OCI-LY1 (cell line): Measurements from ENCODE around the gene ZNF775.

ENCODE experiments used
- H2AFZ ChIP-seq: fragments of 200-600 bp; sonication (generic), shearing (Covaris generic); 2 replicates; pipeline ENCODE4 v1.6.0; 2014; ENCODE audit warnings: antibody characterized with exemption, mild to moderate bottlenecking, low read length
- H3F3A ChIP-seq: fragments of 200-600 bp; sonication (generic), shearing (Covaris generic); 2 replicates; pipeline ENCODE4 v1.6.0; 2014; ENCODE audit warnings: mild to moderate bottlenecking, antibody characterized with exemption, low read length, moderate library complexity; ENCODE audit not compliant: insufficient read depth
- H3K27ac ChIP-seq: fragments of 200-600 bp; sonication (generic); 2 replicates; pipeline ENCODE4 v1.5.1; 2014; ENCODE audit warnings: low read length, mixed run types, mild to moderate bottlenecking, low read depth; ENCODE audit not compliant: poor library complexity, severe bottlenecking
- H3K27me3 ChIP-seq: fragments of 200-600 bp; sonication (generic); 2 replicates; pipeline ENCODE4 v1.6.0; 2014; ENCODE audit warnings: antibody characterized with exemption, mild to moderate bottlenecking, low read length, moderate library complexity; ENCODE audit not compliant: insufficient read depth
- H3K36me3 ChIP-seq: fragments of 200-600 bp; sonication (generic); 2 replicates; pipeline ENCODE4 v1.6.1; 2014; ENCODE audit warnings: mild to moderate bottlenecking, antibody characterized with exemption, low read length, moderate library complexity, mixed read lengths; ENCODE audit not compliant: insufficient read depth
- H3K4me1 ChIP-seq: fragments of 200-600 bp; sonication (generic); 2 replicates; pipeline ENCODE4 v1.5.1; 2014; ENCODE audit warnings: mild to moderate bottlenecking, low read length, moderate library complexity; ENCODE audit not compliant: insufficient read depth, severe bottlenecking
- H3K4me2 ChIP-seq: fragments of 200-600 bp; sonication (generic), shearing (Covaris generic); 2 replicates; pipeline ENCODE4 v1.6.1; 2014; ENCODE audit warnings: low read length
- H3K4me3 ChIP-seq: fragments of 200-600 bp; sonication (generic); 2 replicates; pipeline ENCODE4 v1.5.1; 2014; ENCODE audit warnings: low read length, low read depth, mild to moderate bottlenecking, mixed read lengths; ENCODE audit not compliant: poor library complexity, severe bottlenecking
- H3K79me2 ChIP-seq: fragments of 200-600 bp; shearing (Covaris generic); 2 replicates; pipeline ENCODE4 v1.6.1; 2016; ENCODE audit warnings: mixed run types, low read length, mixed read lengths; ENCODE audit not compliant: insufficient read depth
- H3K9ac ChIP-seq: fragments of 200-600 bp; sonication (generic), shearing (Covaris generic); 2 replicates; pipeline ENCODE4 v1.6.1; 2014; ENCODE audit warnings: mild to moderate bottlenecking, low read length, mixed read lengths
- H3K9me2 ChIP-seq: fragments of 200-600 bp; sonication (generic), shearing (Covaris generic); 2 replicates; pipeline ENCODE4 v1.6.1; 2014; ENCODE audit warnings: low read depth, mild to moderate bottlenecking, low read length, mixed read lengths
- H3K9me3 ChIP-seq: fragments of 200-600 bp; shearing (Covaris generic); 2 replicates; pipeline ENCODE4 v1.6.1; 2014; ENCODE audit warnings: low read length, mixed read lengths
- H4K20me1 ChIP-seq: fragments of 200-600 bp; sonication (generic), shearing (Covaris generic); 2 replicates; pipeline ENCODE4 v1.6.0; 2016; ENCODE audit warnings: mild to moderate bottlenecking, low read length; ENCODE audit not compliant: insufficient read depth
- EZH2 ChIP-seq: fragments of 200-600 bp; sonication (generic), shearing (Covaris generic); IDR thresholded peaks from 2 replicates; pipeline ENCODE4 v1.8.0; 2017; ENCODE audit warnings: borderline replicate concordance, mixed run types, mild to moderate bottlenecking, antibody characterized with exemption, low read length, moderate library complexity, mixed read lengths
- TF ChIP-seq, protein P1 (sequence below): fragments of 200-600 bp; sonication (generic), shearing (Covaris generic); IDR thresholded peaks from 2 replicates; pipeline ENCODE4 v1.5.1; 2017; ENCODE audit warnings: mild to moderate bottlenecking, antibody characterized with exemption, low read length, moderate library complexity, mixed read lengths

The ZNF775 gene

DNA sequence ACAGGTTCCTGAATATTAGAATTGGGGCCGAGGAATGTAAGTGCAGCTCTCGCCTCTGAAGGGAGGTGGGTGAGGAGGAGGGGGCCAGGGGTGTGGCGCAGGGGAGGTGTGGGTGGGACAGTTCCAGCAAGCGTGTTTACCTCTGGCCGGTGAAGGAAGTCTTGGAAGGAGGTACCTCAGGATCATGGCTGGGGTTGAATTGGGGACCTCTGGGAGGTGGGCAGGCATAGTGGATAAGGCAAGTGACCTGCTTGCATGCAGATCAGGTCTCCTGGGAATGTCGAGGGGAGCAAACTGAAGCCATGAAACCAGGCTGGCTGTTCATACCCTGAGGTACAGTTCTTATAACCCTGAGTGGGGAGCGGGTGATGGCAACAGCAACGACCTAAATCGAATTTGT, 2.0 kb downstream of the ZNF775 start:
- no peak overlapping the region for H2AFZ ChIP-seq
- no peaks in the 10 kb centered on the region for H3K9me3 ChIP-seq
- no peaks in the 10 kb centered on the region for H3K9me2 ChIP-seq
- no peaks in the 10 kb centered on the region for H4K20me1 ChIP-seq
- peak overlapping the region; percentile 77; the same call in 1 of the 2 replicates for H3K4me2 ChIP-seq
- 0 out of 2 replicates have a peak, but pooled peaks cover 5% of the 10 kb centered on the region for H3F3A ChIP-seq
- no peak for TF ChIP-seq EZH2
- TF ChIP-seq, protein P1, sequence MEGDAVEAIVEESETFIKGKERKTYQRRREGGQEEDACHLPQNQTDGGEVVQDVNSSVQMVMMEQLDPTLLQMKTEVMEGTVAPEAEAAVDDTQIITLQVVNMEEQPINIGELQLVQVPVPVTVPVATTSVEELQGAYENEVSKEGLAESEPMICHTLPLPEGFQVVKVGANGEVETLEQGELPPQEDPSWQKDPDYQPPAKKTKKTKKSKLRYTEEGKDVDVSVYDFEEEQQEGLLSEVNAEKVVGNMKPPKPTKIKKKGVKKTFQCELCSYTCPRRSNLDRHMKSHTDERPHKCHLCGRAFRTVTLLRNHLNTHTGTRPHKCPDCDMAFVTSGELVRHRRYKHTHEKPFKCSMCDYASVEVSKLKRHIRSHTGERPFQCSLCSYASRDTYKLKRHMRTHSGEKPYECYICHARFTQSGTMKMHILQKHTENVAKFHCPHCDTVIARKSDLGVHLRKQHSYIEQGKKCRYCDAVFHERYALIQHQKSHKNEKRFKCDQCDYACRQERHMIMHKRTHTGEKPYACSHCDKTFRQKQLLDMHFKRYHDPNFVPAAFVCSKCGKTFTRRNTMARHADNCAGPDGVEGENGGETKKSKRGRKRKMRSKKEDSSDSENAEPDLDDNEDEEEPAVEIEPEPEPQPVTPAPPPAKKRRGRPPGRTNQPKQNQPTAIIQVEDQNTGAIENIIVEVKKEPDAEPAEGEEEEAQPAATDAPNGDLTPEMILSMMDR, result no peak
- H3K27me3 ChIP-seq, result no peaks in the 10 kb centered on the region
- no peaks in the 10 kb centered on the region for H3K36me3 ChIP-seq
- no peaks in the 10 kb centered on the region for H3K79me2 ChIP-seq
- peak overlapping the region; percentile 4 for H3K27ac ChIP-seq
- H3K9ac ChIP-seq, result no peak overlapping the region
- H3K4me3 ChIP-seq, result peak overlapping the region; percentile 79
- H3K4me1 ChIP-seq, result peaks cover 71% of the 10 kb centered on the region

DNA sequence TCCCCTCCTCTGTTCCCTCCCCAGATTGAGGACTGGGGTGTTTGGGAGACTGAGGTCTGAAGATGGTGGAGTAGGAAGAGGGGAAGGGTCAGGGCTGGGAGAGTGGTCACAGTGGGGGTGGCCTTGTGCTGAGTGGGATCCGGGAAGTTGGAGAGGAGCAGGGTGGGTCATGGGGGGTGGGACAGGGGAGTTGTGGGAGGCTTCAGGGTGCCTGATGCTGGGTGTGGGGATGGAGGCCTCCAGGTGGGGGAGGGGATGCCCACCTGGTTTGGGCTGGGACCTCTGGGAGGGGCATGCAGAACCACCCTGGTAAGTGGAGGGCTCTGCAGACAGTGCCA, 2.6 kb downstream of the ZNF775 start:
- 0 out of 2 replicates have a peak, but pooled peaks cover 5% of the 10 kb centered on the region for H3F3A ChIP-seq
- H3K27ac ChIP-seq, result peak overlapping the region; percentile 70
- H3K4me1 ChIP-seq, result peaks cover 69% of the 10 kb centered on the region
- H2AFZ ChIP-seq, result no peak overlapping the region
- TF ChIP-seq, protein P1, result no peak
- no peak for TF ChIP-seq EZH2
- no peaks in the 10 kb centered on the region for H3K9me3 ChIP-seq
- H3K79me2 ChIP-seq, result no peaks in the 10 kb centered on the region
- peak overlapping the region; percentile 44; the same call in 1 of the 2 replicates for H3K4me2 ChIP-seq
- H3K4me3 ChIP-seq, result no peak overlapping the region
- H4K20me1 ChIP-seq, result no peaks in the 10 kb centered on the region
- H3K27me3 ChIP-seq, result no peaks in the 10 kb centered on the region
- no peaks in the 10 kb centered on the region for H3K36me3 ChIP-seq
- no peaks in the 10 kb centered on the region for H3K9me2 ChIP-seq
- no peak overlapping the region; the same call in 1 of the 2 replicates for H3K9ac ChIP-seq

GRCh38 chr7:150382123-150382843, 3.2 kb downstream of the ZNF775 start:
- H3K9ac ChIP-seq, result peak overlapping the region; percentile 11; the same call in 1 of the 2 replicates

More at GRCh38 chr7:150382123-150382843, 3.2 kb downstream of the ZNF775 start:
- no peak overlapping the region for H2AFZ ChIP-seq
- no peaks in the 10 kb centered on the region for H3K9me3 ChIP-seq
- peak overlapping the region; percentile 44 for H3K4me2 ChIP-seq
- peaks cover 65% of the 10 kb centered on the region for H3K4me1 ChIP-seq
- H4K20me1 ChIP-seq, result no peaks in the 10 kb centered on the region
- no peaks in the 10 kb centered on the region for H3K27me3 ChIP-seq
- H3K4me3 ChIP-seq, result peak overlapping the region; percentile 4
- peak overlapping the region; percentile 70 for H3K27ac ChIP-seq
- no peaks in the 10 kb centered on the region for H3K9me2 ChIP-seq
- H3K36me3 ChIP-seq, result no peaks in the 10 kb centered on the region
- 0 out of 2 replicates have a peak, but pooled peaks cover 5% of the 10 kb centered on the region for H3F3A ChIP-seq
- no peaks in the 10 kb centered on the region for H3K79me2 ChIP-seq
- TF ChIP-seq EZH2, result no peak
